Gastrocnemius medialis (tissue), 4 donors: ENCODE measurements around the gene S100A16. TPM values are rescaled to one million over a fixed set of nuclear protein-coding genes. Genes with fewer than 3 reads are reported as not detected.
A peak's percentile ranks its signal among the peaks of the same experiment; 100 is the strongest.

Source experiments
- ATAC-seq, 2 donors: fragments of 150-250 bp; one replicate each; pipeline ENCODE4 v1.9.1; 2016
- DNase-seq, 2 donors: peaks; one replicate each; pipeline ENCODE4 v3.0.0-alpha.2; 2019
- H3K27ac ChIP-seq, 4 donors: fragments of 200-600 bp; sonication (generic); 1 replicate in 1 of 4; 2 replicates in 3 of 4; pipeline ENCODE4 v1.5.1; 2016 to 2018; ENCODE audit warnings: mild to moderate bottlenecking in 2 of 4, moderate library complexity in 1 of 4
- H3K27me3 ChIP-seq, 3 donors: fragments of 200-600 bp; sonication (generic) in 2 of 3; 1 replicate in 1 of 3; 2 replicates in 2 of 3; pipeline versions ENCODE4 v1.5.1 to v1.6.0; 2016 to 2019; ENCODE audit warnings: mild to moderate bottlenecking in 1 of 3, moderate library complexity in 1 of 3
- H3K36me3 ChIP-seq, 2 donors: fragments of 200-600 bp; sonication (generic) in 1 of 2; one replicate each; pipeline ENCODE4 v1.5.1; 2017 to 2018
- H3K4me1 ChIP-seq, 2 donors: fragments of 200-600 bp; sonication (generic) in 1 of 2; one replicate each; pipeline ENCODE4 v1.5.1; 2016 to 2017; ENCODE audit warnings: mild to moderate bottlenecking in 2 of 2
- H3K4me3 ChIP-seq, 4 donors: fragments of 200-600 bp; sonication (generic) in 3 of 4; 1 replicate in 1 of 4; 2 replicates in 3 of 4; pipeline ENCODE4 v1.5.1; 2016 to 2019; ENCODE audit warnings: mild to moderate bottlenecking in 2 of 4
- H3K9me3 ChIP-seq, 3 donors: fragments of 200-600 bp; sonication (generic) in 2 of 3; 1 replicate in 1 of 3; 2 replicates in 2 of 3; pipeline ENCODE4 v1.5.1; 2016 to 2019
- POLR2A ChIP-seq, 2 donors: fragments of 450-650 bp; IDR thresholded peaks; one replicate each; pipeline ENCODE4 v1.6.1; 2017; ENCODE audit warnings: antibody characterized with exemption in 2 of 2, mild to moderate bottlenecking in 2 of 2, moderate library complexity in 2 of 2
- in situ Hi-C, 4 donors: fragments of 200-750 bp; cut with MboI; loops; one replicate each; pipeline versions ENCODE4 v1.15.0 to v1.8.0; 2017; ENCODE audit warnings: low sequenced_read_pairs in 4 of 4
- intact Hi-C: fragments of 100-400 bp; cut with DNase I; formaldehyde crosslinking; loops from one replicate; pipeline ENCODE4 v1.15.1; 2023; ENCODE audit warnings: low total_unique reads
- total RNA-seq, 4 donors: library from RNA; depleted of rRNA; stranded (reverse); fragments of >200 nt; gene quantifications; one replicate each; pipeline versions ENCODE4 v1.1.0 to v1.2.3, GENCODE V29; 2016
- TF ChIP-seq, protein P1 (sequence below), 5 experiments: fragments of 450-650 bp in 3 of 5; fragments of 200-600 bp in 2 of 5; sonication (generic) in 2 of 5; IDR thresholded peaks in 4 of 5; conservative IDR thresholded peaks in 1 of 5; 1 replicate in 4 of 5; 2 replicates in 1 of 5; pipeline ENCODE4 v1.5.1; 2016 to 2019; ENCODE audit warnings: antibody characterized with exemption in 5 of 5, mild to moderate bottlenecking in 3 of 5, moderate library complexity in 3 of 5

Gene S100A16
- total RNA-seq, 4 donors from 2014 or later, result 21.5 to 52.1 (median 40.7) TPM

DNA sequence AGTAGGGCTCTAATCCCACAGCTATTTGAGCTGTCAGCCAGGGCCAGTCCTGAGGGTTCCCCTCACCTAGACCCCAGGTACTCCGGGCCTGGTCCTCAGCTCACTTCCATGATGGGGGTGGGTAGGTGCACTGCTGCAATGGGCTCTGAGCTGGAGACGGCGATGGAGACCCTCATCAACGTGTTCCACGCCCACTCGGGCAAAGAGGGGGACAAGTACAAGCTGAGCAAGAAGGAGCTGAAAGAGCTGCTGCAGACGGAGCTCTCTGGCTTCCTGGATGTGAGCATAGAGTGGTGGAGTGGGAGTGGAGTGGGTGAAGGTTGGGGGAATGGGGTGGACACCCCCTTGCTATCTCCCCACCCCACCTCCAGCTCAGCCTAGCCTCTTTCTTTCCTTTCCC is 17.4 kb upstream of the S100A16 start:
- Histone ChIP-seq H3K27ac (peak overlapping the region; percentile 95 to 100 (median 100)), H3K9me3 (no peaks in the 10 kb centered on the region), H3K4me1 (peaks cover 52 to 64% of the 10 kb centered on the region in 2 donors), H3K36me3 (peaks cover 0 to 1% of the 10 kb centered on the region in 2 donors), H3K4me3 (peak overlapping the region; percentile 7 to 48 (median 20)), H3K27me3 (no peaks in the 10 kb centered on the region)
- TF ChIP-seq, protein P1, sequence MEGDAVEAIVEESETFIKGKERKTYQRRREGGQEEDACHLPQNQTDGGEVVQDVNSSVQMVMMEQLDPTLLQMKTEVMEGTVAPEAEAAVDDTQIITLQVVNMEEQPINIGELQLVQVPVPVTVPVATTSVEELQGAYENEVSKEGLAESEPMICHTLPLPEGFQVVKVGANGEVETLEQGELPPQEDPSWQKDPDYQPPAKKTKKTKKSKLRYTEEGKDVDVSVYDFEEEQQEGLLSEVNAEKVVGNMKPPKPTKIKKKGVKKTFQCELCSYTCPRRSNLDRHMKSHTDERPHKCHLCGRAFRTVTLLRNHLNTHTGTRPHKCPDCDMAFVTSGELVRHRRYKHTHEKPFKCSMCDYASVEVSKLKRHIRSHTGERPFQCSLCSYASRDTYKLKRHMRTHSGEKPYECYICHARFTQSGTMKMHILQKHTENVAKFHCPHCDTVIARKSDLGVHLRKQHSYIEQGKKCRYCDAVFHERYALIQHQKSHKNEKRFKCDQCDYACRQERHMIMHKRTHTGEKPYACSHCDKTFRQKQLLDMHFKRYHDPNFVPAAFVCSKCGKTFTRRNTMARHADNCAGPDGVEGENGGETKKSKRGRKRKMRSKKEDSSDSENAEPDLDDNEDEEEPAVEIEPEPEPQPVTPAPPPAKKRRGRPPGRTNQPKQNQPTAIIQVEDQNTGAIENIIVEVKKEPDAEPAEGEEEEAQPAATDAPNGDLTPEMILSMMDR (IDR thresholded peaks at IDR 0.05 in 4 of 5, conservative IDR thresholded peaks at IDR 0.05 in 1 of 5), result no peak
- TF ChIP-seq POLR2A (IDR thresholded peaks at IDR 0.05), result no peak
- in situ Hi-C loops, result no loop called here
- ATAC-seq, result no peak
- DNase-seq, result no peak
- intact Hi-C loops, result loop anchor here (10.0 kb wide), 2 partner anchors 794 to 1796 kb away; partner anchors contain the start of genes C2CD4D and RORC

GRCh38 chr1:153629971-153630370 is 17.0 kb upstream of the S100A16 start:
- H3K4me3 ChIP-seq, result peak overlapping the region; percentile 14 to 48 (median 44)
- in situ Hi-C loops, result no loop called here

DNA sequence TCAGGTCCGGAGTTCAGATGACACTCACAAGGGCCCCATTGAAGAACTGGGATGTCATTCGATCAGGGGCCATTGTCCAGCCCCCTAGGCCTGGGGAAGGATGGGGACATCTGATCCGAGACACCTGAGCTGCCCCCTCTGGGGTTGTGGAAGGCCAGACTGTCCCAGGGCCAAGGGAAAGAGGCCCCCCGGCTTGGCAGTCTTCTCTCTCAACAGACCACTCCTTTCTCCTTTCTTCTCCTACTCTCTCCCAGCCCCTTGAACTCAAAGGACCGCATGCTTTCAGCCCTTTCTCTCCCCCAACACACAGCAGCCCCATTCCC is 16.4 kb upstream of the S100A16 start:
- Histone ChIP-seq H3K4me1 (peaks cover 47 to 60% of the 10 kb centered on the region in 2 donors), H3K4me3 (peak overlapping the region; percentile 32 to 48 (median 44)), H3K27ac (peak overlapping the region; percentile 95 to 100 (median 100)), H3K9me3 (no peaks in the 10 kb centered on the region), H3K27me3 (no peaks in the 10 kb centered on the region), H3K36me3 (peaks cover 0 to 12% of the 10 kb centered on the region in 2 donors)
- in situ Hi-C loops, result no loop called here
- TF ChIP-seq, protein P1 (IDR thresholded peaks at IDR 0.05 in 4 of 5, conservative IDR thresholded peaks at IDR 0.05 in 1 of 5), result no peak
- ATAC-seq, result no peak
- DNase-seq, result no peak
- intact Hi-C loops, result no loop called here

More at GRCh38 chr1:153629971-153630370, 17.0 kb upstream of the S100A16 start:
- Histone ChIP-seq H3K27ac (peak overlapping the region; percentile 95 to 100 (median 100)), H3K9me3 (no peaks in the 10 kb centered on the region), H3K4me1 (peaks cover 48 to 60% of the 10 kb centered on the region in 2 donors), H3K36me3 (peaks cover 0 to 5% of the 10 kb centered on the region in 2 donors), H3K27me3 (no peaks in the 10 kb centered on the region)
- peak; percentile 58 to 75 for TF ChIP-seq POLR2A (IDR thresholded peaks at IDR 0.05)
- TF ChIP-seq, protein P1 (IDR thresholded peaks at IDR 0.05 in 4 of 5, conservative IDR thresholded peaks at IDR 0.05 in 1 of 5), result no peak
- intact Hi-C loops, result loop anchor here (10.0 kb wide), 2 partner anchors 795 to 1795 kb away; partner anchors contain the start of genes C2CD4D and RORC
- DNase-seq, result peak; percentile 80 to 91
- peak; percentile 21 to 29 for ATAC-seq

- in situ Hi-C loops (no loop called here), intact Hi-C loops (no loop called here)
- ATAC-seq (no peak), DNase-seq (peak in 1 of 2 donors; percentile 49)
- H3K27ac ChIP-seq, result peak overlapping the region; percentile 95 to 100 (median 100)
- H3K9me3 ChIP-seq, result no peaks in the 10 kb centered on the region
- H3K4me1 ChIP-seq, result peaks cover 47 to 62% of the 10 kb centered on the region in 2 donors
- H3K4me3 ChIP-seq, result peak overlapping the region; percentile 32 to 48 (median 44)
- H3K36me3 ChIP-seq, result peaks cover 0 to 15% of the 10 kb centered on the region in 2 donors
- TF ChIP-seq POLR2A (IDR thresholded peaks at IDR 0.05), result peak in 1 of 2 donors; percentile 6
- TF ChIP-seq, protein P1 (IDR thresholded peaks at IDR 0.05 in 4 of 5, conservative IDR thresholded peaks at IDR 0.05 in 1 of 5), result no peak
- no peaks in the 10 kb centered on the region for H3K27me3 ChIP-seq
Measured at GRCh38 chr1:153628638-153629342, 15.9 kb upstream of the S100A16 start.
